Vagina (tissue), 2 donors: ENCODE data around the gene VRK1. TPM values are rescaled to one million over a fixed set of nuclear protein-coding genes. Genes with fewer than 3 reads are reported as not detected.

Source experiments
- DNase-seq, 2 donors: peaks; one replicate each; pipeline ENCODE4 v3.0.0-alpha.2; 2017; ENCODE audit errors: extremely low spot score in 2 of 2
- H3K27ac ChIP-seq: fragments of 200-600 bp; sonication (generic); one replicate; pipeline ENCODE4 v1.5.1; 2019
- H3K27me3 ChIP-seq: fragments of 200-600 bp; sonication (generic); one replicate; pipeline ENCODE4 v1.5.1; 2019
- H3K36me3 ChIP-seq, 2 donors: fragments of 200-600 bp; sonication (generic); one replicate each; pipeline ENCODE4 v1.5.1; 2017 to 2019
- H3K4me1 ChIP-seq: fragments of 200-600 bp; sonication (generic); one replicate; pipeline ENCODE4 v1.5.1; 2019
- H3K4me3 ChIP-seq, 2 donors: fragments of 200-600 bp; sonication (generic); 1 replicate in 1 of 2; 2 replicates in 1 of 2; pipeline ENCODE4 v1.5.1; 2016 to 2019
- H3K9me3 ChIP-seq: fragments of 200-600 bp; sonication (generic); one replicate; pipeline ENCODE4 v1.5.1; 2019
- POLR2A ChIP-seq, 2 donors: fragments of 450-650 bp; IDR thresholded peaks; one replicate each; pipeline ENCODE4 v1.6.1; 2017; ENCODE audit warnings: antibody characterized with exemption in 2 of 2, mild to moderate bottlenecking in 2 of 2, moderate library complexity in 2 of 2
- POLR2AphosphoS5 ChIP-seq, 2 donors: sonication (generic); formaldehyde crosslinking; IDR thresholded peaks; one replicate each; pipeline ENCODE4 v1.9.0; 2017; ENCODE audit warnings: antibody characterized with exemption in 2 of 2, mild to moderate bottlenecking in 2 of 2, low read depth in 1 of 2; ENCODE audit not compliant: insufficient read depth in 1 of 2
- intact Hi-C: fragments of 100-400 bp; cut with DNase I; formaldehyde crosslinking; loops from one replicate; pipeline ENCODE4 v1.15.1; 2023
- total RNA-seq: library from RNA; depleted of rRNA; stranded (reverse); fragments of >200 nt; gene quantifications from one replicate; pipeline ENCODE4 v1.2.3, GENCODE V29; 2016
- TF ChIP-seq, protein P1 (sequence below), 3 experiments: fragments of 450-650 bp in 2 of 3; fragments of 200-600 bp in 1 of 3; sonication (generic) in 1 of 3; IDR thresholded peaks; one replicate each; pipeline ENCODE4 v1.5.1; 2017 to 2019; ENCODE audit warnings: antibody characterized with exemption in 3 of 3, mild to moderate bottlenecking in 2 of 3, moderate library complexity in 2 of 3

The VRK1 gene
- total RNA-seq, 1 donor from 2014 or later, result 10.1 TPM

DNA sequence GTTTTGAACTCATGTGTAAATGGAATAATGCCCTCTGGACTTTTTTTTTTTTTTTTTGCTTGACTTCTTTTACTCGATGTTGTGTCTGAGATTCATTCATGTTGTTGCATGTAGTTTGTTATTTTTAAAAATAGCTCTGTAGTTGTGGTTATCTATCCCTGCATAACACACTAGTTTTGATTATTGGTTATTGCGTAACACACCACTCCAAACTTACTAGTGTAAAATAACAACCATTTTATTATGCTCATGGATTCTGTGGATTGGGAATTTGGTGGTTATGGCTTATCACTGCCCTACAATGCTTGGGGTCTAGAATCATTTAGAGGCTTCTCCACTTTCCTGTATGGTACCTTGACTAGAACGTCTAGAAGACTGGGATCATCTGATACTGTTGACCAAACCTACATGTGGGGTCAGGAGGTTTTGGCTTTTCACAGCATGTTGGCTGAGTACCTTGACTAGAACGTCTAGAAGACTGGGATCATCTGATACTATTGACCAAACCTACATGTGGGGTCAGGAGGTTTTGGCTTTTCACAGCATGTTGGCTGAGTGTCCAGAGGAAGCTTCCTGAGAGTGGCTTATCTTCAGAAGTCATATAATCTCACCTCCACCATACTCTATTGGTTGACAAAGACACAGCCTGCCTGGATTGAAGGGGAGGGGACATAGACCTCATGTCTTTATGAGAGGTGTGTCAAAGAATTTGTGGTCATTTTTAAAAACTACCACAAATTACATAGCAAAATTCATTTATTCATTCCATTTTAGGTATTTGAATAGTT, 11.6 kb downstream of the VRK1 start:
- no peaks in the 10 kb centered on the region for H3K4me1 ChIP-seq
- no peak for TF ChIP-seq POLR2A (IDR thresholded peaks at IDR 0.05)
- TF ChIP-seq, protein P1, sequence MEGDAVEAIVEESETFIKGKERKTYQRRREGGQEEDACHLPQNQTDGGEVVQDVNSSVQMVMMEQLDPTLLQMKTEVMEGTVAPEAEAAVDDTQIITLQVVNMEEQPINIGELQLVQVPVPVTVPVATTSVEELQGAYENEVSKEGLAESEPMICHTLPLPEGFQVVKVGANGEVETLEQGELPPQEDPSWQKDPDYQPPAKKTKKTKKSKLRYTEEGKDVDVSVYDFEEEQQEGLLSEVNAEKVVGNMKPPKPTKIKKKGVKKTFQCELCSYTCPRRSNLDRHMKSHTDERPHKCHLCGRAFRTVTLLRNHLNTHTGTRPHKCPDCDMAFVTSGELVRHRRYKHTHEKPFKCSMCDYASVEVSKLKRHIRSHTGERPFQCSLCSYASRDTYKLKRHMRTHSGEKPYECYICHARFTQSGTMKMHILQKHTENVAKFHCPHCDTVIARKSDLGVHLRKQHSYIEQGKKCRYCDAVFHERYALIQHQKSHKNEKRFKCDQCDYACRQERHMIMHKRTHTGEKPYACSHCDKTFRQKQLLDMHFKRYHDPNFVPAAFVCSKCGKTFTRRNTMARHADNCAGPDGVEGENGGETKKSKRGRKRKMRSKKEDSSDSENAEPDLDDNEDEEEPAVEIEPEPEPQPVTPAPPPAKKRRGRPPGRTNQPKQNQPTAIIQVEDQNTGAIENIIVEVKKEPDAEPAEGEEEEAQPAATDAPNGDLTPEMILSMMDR (IDR thresholded peaks at IDR 0.05), result no peak
- no peak for TF ChIP-seq POLR2AphosphoS5 (IDR thresholded peaks at IDR 0.05; ENCODE audit: insufficient read depth in 1 of 2, low read depth in 1 of 2)

DNA sequence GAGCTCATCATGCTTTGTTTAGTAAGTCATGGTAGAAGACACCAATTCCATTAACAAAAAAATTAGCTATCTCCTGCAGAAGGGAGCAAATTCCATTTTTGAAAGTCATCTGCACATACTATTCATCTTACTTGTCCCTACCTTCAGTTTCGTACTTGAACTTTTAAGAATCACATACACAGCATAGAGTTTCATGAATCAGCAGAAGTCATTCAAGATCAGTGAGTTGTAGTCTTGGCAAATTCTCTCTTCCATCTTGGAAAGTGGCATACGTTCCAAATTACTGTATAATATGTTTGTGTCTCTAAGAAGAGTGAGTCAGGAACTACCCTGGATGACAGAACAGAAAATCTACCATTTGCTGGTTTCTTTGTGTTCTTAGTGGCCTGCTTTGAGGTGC, 14.1 kb downstream of the VRK1 start:
- no peaks in the 10 kb centered on the region for H3K36me3 ChIP-seq
- no peaks in the 10 kb centered on the region for H3K27me3 ChIP-seq
- intact Hi-C loops, result no loop called here
- TF ChIP-seq POLR2A (IDR thresholded peaks at IDR 0.05), result no peak
- no peak for TF ChIP-seq POLR2AphosphoS5 (IDR thresholded peaks at IDR 0.05; ENCODE audit: insufficient read depth in 1 of 2, low read depth in 1 of 2)
- TF ChIP-seq, protein P1 (IDR thresholded peaks at IDR 0.05), result no peak
- no peaks in the 10 kb centered on the region for H3K4me1 ChIP-seq
- no peak for DNase-seq
- H3K9me3 ChIP-seq, result no peaks in the 10 kb centered on the region
- no peak overlapping the region for H3K27ac ChIP-seq
- no peak overlapping the region for H3K4me3 ChIP-seq

More for the DNA sequence above, 11.6 kb downstream of the VRK1 start:
- Histone ChIP-seq H3K27ac (no peak overlapping the region), H3K36me3 (no peaks in the 10 kb centered on the region), H3K9me3 (no peaks in the 10 kb centered on the region), H3K4me3 (no peak overlapping the region), H3K27me3 (no peaks in the 10 kb centered on the region)
- no peak for DNase-seq
- intact Hi-C loops, result no loop called here

DNA sequence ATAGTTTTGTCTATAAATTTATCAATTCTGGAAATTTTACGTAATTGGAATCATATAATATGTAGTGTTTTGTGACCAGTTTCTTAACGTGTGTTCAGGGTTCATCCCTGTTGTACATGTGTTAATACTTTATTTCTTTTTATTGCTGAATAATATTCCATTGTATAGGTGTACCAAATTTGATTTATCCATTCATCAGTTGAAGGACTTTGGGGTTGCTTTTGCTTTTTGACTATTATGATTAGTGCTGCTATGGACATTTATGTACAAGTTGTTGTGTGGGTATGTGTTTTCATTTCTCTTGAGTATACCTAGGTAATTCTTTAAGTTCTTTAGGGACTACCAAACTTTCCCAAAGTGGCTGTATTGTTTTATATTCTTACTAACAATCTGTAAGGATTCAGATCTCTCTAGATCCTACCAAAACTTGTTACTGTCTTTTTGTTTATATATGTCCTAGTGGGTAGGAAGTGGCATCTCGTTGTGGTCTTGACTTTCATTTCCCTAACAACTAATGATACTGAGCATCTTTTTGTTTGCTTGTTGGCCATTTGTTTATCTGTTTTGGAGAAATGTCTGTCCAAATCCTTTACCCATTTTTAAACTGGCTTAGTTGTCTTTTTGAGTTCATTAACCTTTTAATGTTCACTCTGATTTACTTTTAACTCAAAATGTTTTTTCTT, 14.9 kb downstream of the VRK1 start:
- TF ChIP-seq, protein P1 (IDR thresholded peaks at IDR 0.05), result no peak
- TF ChIP-seq POLR2A (IDR thresholded peaks at IDR 0.05) (no peak), POLR2AphosphoS5 (IDR thresholded peaks at IDR 0.05; ENCODE audit: insufficient read depth in 1 of 2, low read depth in 1 of 2) (no peak)
- intact Hi-C loops, result no loop called here
- Histone ChIP-seq H3K4me3 (no peak overlapping the region), H3K9me3 (no peaks in the 10 kb centered on the region), H3K36me3 (no peaks in the 10 kb centered on the region), H3K27me3 (no peaks in the 10 kb centered on the region), H3K4me1 (no peaks in the 10 kb centered on the region), H3K27ac (no peak overlapping the region)
- no peak for DNase-seq

DNA sequence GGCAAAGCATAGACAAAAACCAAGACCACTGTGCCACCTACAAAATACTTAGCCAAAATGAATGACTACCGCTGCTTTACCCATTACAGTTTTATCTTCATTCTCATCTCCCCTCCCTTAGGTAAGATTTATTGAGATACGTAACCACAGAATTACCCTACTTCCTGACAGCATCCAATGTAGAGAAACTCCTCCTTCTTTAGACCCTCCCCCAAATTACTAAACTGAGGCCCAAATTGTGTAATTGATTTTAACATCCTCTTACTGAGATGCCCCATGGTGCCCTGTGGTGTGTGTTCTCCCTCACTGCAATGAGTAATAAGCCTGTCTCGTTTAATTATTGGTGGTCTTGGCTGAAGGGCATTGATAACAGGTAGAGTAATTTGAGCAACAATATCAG, 19.1 kb downstream of the VRK1 start:
- intact Hi-C loops, result no loop called here
- H3K9me3 ChIP-seq, result no peaks in the 10 kb centered on the region
- DNase-seq, result no peak

More for the DNA sequence above, 19.1 kb downstream of the VRK1 start:
- Histone ChIP-seq H3K27ac (no peak overlapping the region), H3K36me3 (no peaks in the 10 kb centered on the region), H3K4me1 (no peaks in the 10 kb centered on the region), H3K4me3 (no peak overlapping the region), H3K27me3 (no peaks in the 10 kb centered on the region)
- TF ChIP-seq POLR2A (IDR thresholded peaks at IDR 0.05) (no peak), POLR2AphosphoS5 (IDR thresholded peaks at IDR 0.05; ENCODE audit: insufficient read depth in 1 of 2, low read depth in 1 of 2) (no peak)
- TF ChIP-seq, protein P1 (IDR thresholded peaks at IDR 0.05), result no peak
